Measurements from ENCODE around the gene TNNI3K.

TNNI3K gene

GRCh38 chr1:74392186-74392585 lies 157.0 kb downstream of the TNNI3K start:
- no peak for DNase-seq (ENCODE audit: low read depth in 1 of 2, low spot score in 1 of 2)

- no peak for DNase-seq (ENCODE audit: low read depth in 1 of 2, low spot score in 1 of 2)
Measured at GRCh38 chr1:74392840-74393239, 157.7 kb downstream of the TNNI3K start.

- DNase-seq (ENCODE audit: low read depth in 1 of 2, low spot score in 1 of 2): no peak
Measured at GRCh38 chr1:74395571-74395970, 160.4 kb downstream of the TNNI3K start.

GRCh38 chr1:74396462-74396861 lies 161.3 kb downstream of the TNNI3K start:
- DNase-seq (ENCODE audit: low read depth in 1 of 2, low spot score in 1 of 2): no peak

- no peak for DNase-seq (ENCODE audit: low read depth in 1 of 2, low spot score in 1 of 2)
Measured at GRCh38 chr1:74396933-74397332, 161.7 kb downstream of the TNNI3K start.

GRCh38 chr1:74399249-74399648 lies 164.1 kb downstream of the TNNI3K start:
- DNase-seq (ENCODE audit: low read depth in 1 of 2, low spot score in 1 of 2): no peak

- no peak for DNase-seq (ENCODE audit: low read depth in 1 of 2, low spot score in 1 of 2)
Measured at GRCh38 chr1:74402873-74403272, 167.7 kb downstream of the TNNI3K start.

- no peak for DNase-seq (ENCODE audit: low read depth in 1 of 2, low spot score in 1 of 2)
Measured at GRCh38 chr1:74403606-74404005, 168.4 kb downstream of the TNNI3K start.

- no peak for DNase-seq (ENCODE audit: low read depth in 1 of 2, low spot score in 1 of 2)
Measured at GRCh38 chr1:74406759-74407158, 171.6 kb downstream of the TNNI3K start.

- DNase-seq (ENCODE audit: low read depth in 1 of 2, low spot score in 1 of 2): no peak
Measured at GRCh38 chr1:74407902-74408301, 172.7 kb downstream of the TNNI3K start.

- no peak for DNase-seq (ENCODE audit: low read depth in 1 of 2, low spot score in 1 of 2)
Measured at GRCh38 chr1:74412244-74412643, 177.1 kb downstream of the TNNI3K start.

GRCh38 chr1:74415935-74416334 lies 180.7 kb downstream of the TNNI3K start:
- no peak for DNase-seq (ENCODE audit: low read depth in 1 of 2, low spot score in 1 of 2)

GRCh38 chr1:74419611-74420010 lies 184.4 kb downstream of the TNNI3K start:
- DNase-seq (ENCODE audit: low read depth in 1 of 2, low spot score in 1 of 2): no peak

- no peak for DNase-seq (ENCODE audit: low read depth in 1 of 2, low spot score in 1 of 2)
Measured at GRCh38 chr1:74420467-74420866, 185.3 kb downstream of the TNNI3K start.

GRCh38 chr1:74422421-74423292 lies 187.5 kb downstream of the TNNI3K start:
- DNase-seq (ENCODE audit: low read depth in 1 of 2, low spot score in 1 of 2): no peak

- no peak for DNase-seq (ENCODE audit: low read depth in 1 of 2, low spot score in 1 of 2)
Measured at GRCh38 chr1:74423471-74423870, 188.3 kb downstream of the TNNI3K start.

GRCh38 chr1:74425676-74426075 lies 190.5 kb downstream of the TNNI3K start:
- no peak for DNase-seq (ENCODE audit: low read depth in 1 of 2, low spot score in 1 of 2)

- DNase-seq (ENCODE audit: low read depth in 1 of 2, low spot score in 1 of 2): no peak
Measured at GRCh38 chr1:74426208-74426937, 191.2 kb downstream of the TNNI3K start.

GRCh38 chr1:74427681-74428080 lies 192.5 kb downstream of the TNNI3K start:
- DNase-seq (ENCODE audit: low read depth in 1 of 2, low spot score in 1 of 2): no peak

- no peak for DNase-seq (ENCODE audit: low read depth in 1 of 2, low spot score in 1 of 2)
Measured at GRCh38 chr1:74429580-74429979, 194.4 kb downstream of the TNNI3K start.

- DNase-seq (ENCODE audit: low read depth in 1 of 2, low spot score in 1 of 2): no peak
Measured at GRCh38 chr1:74430342-74430934, 195.3 kb downstream of the TNNI3K start.

GRCh38 chr1:74431531-74431930 lies 196.3 kb downstream of the TNNI3K start:
- DNase-seq (ENCODE audit: low read depth in 1 of 2, low spot score in 1 of 2): no peak

Measured in activated CD4-positive, alpha-beta T cell treated with anti-CD3 and anti-CD28 coated beads, Interleukin-2, amount 50 U/mL, for 24 hours (primary cell).